ENCODE data around the gene DHRS13.

GRCh38 chr17:28849281-28849680 is 53.6 kb downstream of the DHRS13 start:
- TF ChIP-seq CTCF (IDR thresholded peaks at IDR 0.05) (no peak), POLR2A (IDR thresholded peaks at IDR 0.05) (no peak)
